Dermis microvascular lymphatic vessel endothelial cell (primary cell): ENCODE data around the gene MT1E. TPM values are rescaled to one million over a fixed set of nuclear protein-coding genes. Genes with fewer than 3 reads are reported as not detected.
"Not testable (repeated sequence)": the region's sequence is repeated elsewhere in the genome, so short reads cannot be mapped to it uniquely, and the experiment has no call there.

ENCODE experiments used
- DNase-seq, 2 donors: peaks; one replicate each; pipeline versions ENCODE4 v3.0.0 to v3.0.0-alpha.2; 2010; ENCODE audit warnings: low read depth in 2 of 2
- total RNA-seq: library from RNA; depleted of rRNA; stranded (reverse); fragments of >200 nt; gene quantifications from 2 replicates; pipeline ENCODE4 v1.2.1, GENCODE V29; 2014

The MT1E gene
- total RNA-seq, 1 donor from 2014 or later = 108 TPM

- not testable (repeated sequence) for DNase-seq
Observed at GRCh38 chr16:56671691-56672090, 46.1 kb downstream of the MT1E start.

GRCh38 chr16:56672171-56672570 lies 46.6 kb downstream of the MT1E start:
- not testable (repeated sequence) for DNase-seq

- no peak for DNase-seq
Observed at GRCh38 chr16:56672761-56673536, 47.4 kb downstream of the MT1E start.

- peak in 1 of 2 donors; percentile 9 for DNase-seq
Observed at GRCh38 chr16:56673921-56674320, 48.3 kb downstream of the MT1E start.

- not testable (repeated sequence) for DNase-seq
Observed at GRCh38 chr16:56674570-56674969, 49.0 kb downstream of the MT1E start.

GRCh38 chr16:56675685-56676210 lies 50.2 kb downstream of the MT1E start:
- DNase-seq = no peak

Other genes starting within 250 kb of the MT1E start
- gene AMFR, start 200.2 kb upstream of the MT1E start, total RNA-seq = 251 and 306 TPM in 2 replicates
- gene NUDT21, start 174.4 kb upstream of the MT1E start, total RNA-seq = 62.1 and 82.0 TPM in 2 replicates
- gene OGFOD1, start 174.2 kb upstream of the MT1E start, total RNA-seq = 44.3 and 49.8 TPM in 2 replicates
- gene BBS2, start 105.8 kb upstream of the MT1E start, total RNA-seq = 39.2 and 40.8 TPM in 2 replicates
- gene MT4, start 60.7 kb upstream of the MT1E start, total RNA-seq = not detected in 2 replicates
- not detected in 2 replicates for gene MT3, start 36.3 kb upstream of the MT1E start, total RNA-seq
- gene MT2A, start 17.2 kb upstream of the MT1E start, total RNA-seq = 32.5 and 46.3 TPM in 2 replicates
- 0.38 and 0.90 TPM in 2 replicates for gene MT1M, start 6.9 kb downstream of the MT1E start, total RNA-seq
- 1.7 TPM in 1 of 2 replicates, not detected in the other for gene MT1A, start 12.9 kb downstream of the MT1E start, total RNA-seq
- gene MT1B, start 26.1 kb downstream of the MT1E start, total RNA-seq = not detected in 2 replicates
- gene MT1F, start 32.2 kb downstream of the MT1E start, total RNA-seq = 0.51 and 0.64 TPM in 2 replicates
- gene MT1G, start 42.3 kb downstream of the MT1E start, total RNA-seq = not detected in 2 replicates
- gene MT1H, start 44.0 kb downstream of the MT1E start, total RNA-seq = not detected in 2 replicates
- gene MT1X, start 56.7 kb downstream of the MT1E start, total RNA-seq = 7.0 and 15.0 TPM in 2 replicates
- gene NUP93, start 104.3 kb downstream of the MT1E start, total RNA-seq = 60.7 and 85.4 TPM in 2 replicates
- gene SLC12A3, start 239.4 kb downstream of the MT1E start, total RNA-seq = not detected in 2 replicates